SJSA1 (cell line): ENCODE results near the gene BNIP1. TPM values are rescaled to one million over a fixed set of nuclear protein-coding genes. Genes with fewer than 3 reads are reported as not detected.

Source experiments
- DNase-seq, 2 experiments: peaks; one replicate each; pipeline ENCODE4 v3.0.0-alpha.2; 2015 to 2020; ENCODE audit warnings: low spot score in 2 of 2, low read depth in 1 of 2
- H3K27ac ChIP-seq: fragments of 250-450 bp; sonication (Bioruptor Pico); 2 replicates; pipeline ENCODE4 v1.5.1; 2020; ENCODE audit warnings: mild to moderate bottlenecking, moderate library complexity
- H3K27me3 ChIP-seq: fragments of 250-450 bp; sonication (Bioruptor Pico); replicated peaks from 2 replicates; pipeline ENCODE4 v1.5.1; 2020; ENCODE audit warnings: mild to moderate bottlenecking, moderate library complexity
- H3K36me3 ChIP-seq: fragments of 250-450 bp; sonication (Bioruptor Pico); 2 replicates; pipeline ENCODE4 v1.5.1; 2020; ENCODE audit warnings: mild to moderate bottlenecking
- H3K4me1 ChIP-seq: fragments of 250-450 bp; sonication (Bioruptor Pico); replicated peaks from 2 replicates; pipeline ENCODE4 v1.6.1; 2021; ENCODE audit warnings: mild to moderate bottlenecking
- H3K4me3 ChIP-seq: fragments of 250-450 bp; sonication (Bioruptor Pico); 2 replicates; pipeline ENCODE4 v1.5.1; 2020; ENCODE audit warnings: mild to moderate bottlenecking
- H3K9me3 ChIP-seq: fragments of 250-450 bp; sonication (Bioruptor Pico); replicated peaks from 2 replicates; pipeline ENCODE4 v1.5.1; 2020; ENCODE audit warnings: mild to moderate bottlenecking
- total RNA-seq: library from RNA; depleted of rRNA; stranded (reverse); fragments of >200 nt; shearing (Covaris generic); gene quantifications from 2 replicates; pipeline ENCODE4 v1.2.3, GENCODE V29; 2014

The BNIP1 gene
- total RNA-seq, 1 experiment from 2014 or later = 34.6 TPM

GRCh38 chr5:173187054-173187743 lies 42.9 kb downstream of the BNIP1 start:
- no peaks in the 10 kb centered on the region for H3K4me1 ChIP-seq

GRCh38 chr5:173188280-173188679 lies 43.9 kb downstream of the BNIP1 start:
- H3K9me3 ChIP-seq = no peaks in the 10 kb centered on the region
- DNase-seq = no peak
- H3K4me3 ChIP-seq = no peak overlapping the region
- no peak overlapping the region for H3K27ac ChIP-seq
- H3K36me3 ChIP-seq = no peaks in the 10 kb centered on the region
- H3K4me1 ChIP-seq = no peaks in the 10 kb centered on the region
- peaks cover 4% of the 10 kb centered on the region; the same call in 1 of the 2 replicates for H3K27me3 ChIP-seq

More at GRCh38 chr5:173187054-173187743, 42.9 kb downstream of the BNIP1 start:
- Histone ChIP-seq H3K27ac (no peak overlapping the region), H3K27me3 (peaks cover 3% of the 10 kb centered on the region; the same call in 1 of the 2 replicates), H3K36me3 (no peaks in the 10 kb centered on the region), H3K4me3 (no peak overlapping the region), H3K9me3 (no peaks in the 10 kb centered on the region)
- DNase-seq = no peak

GRCh38 chr5:173191015-173191414 lies 46.7 kb downstream of the BNIP1 start:
- H3K36me3 ChIP-seq = no peaks in the 10 kb centered on the region
- peaks cover 6% of the 10 kb centered on the region; the same call in 1 of the 2 replicates for H3K27me3 ChIP-seq
- no peaks in the 10 kb centered on the region for H3K4me1 ChIP-seq
- DNase-seq = no peak
- H3K9me3 ChIP-seq = no peaks in the 10 kb centered on the region
- H3K27ac ChIP-seq = no peak overlapping the region
- H3K4me3 ChIP-seq = no peak overlapping the region

- no peaks in the 10 kb centered on the region for H3K9me3 ChIP-seq
Observed at GRCh38 chr5:173191561-173191960, 47.2 kb downstream of the BNIP1 start.

GRCh38 chr5:173192561-173192960 lies 48.2 kb downstream of the BNIP1 start:
- no peak overlapping the region for H3K27ac ChIP-seq
- H3K36me3 ChIP-seq = no peaks in the 10 kb centered on the region
- no peak overlapping the region for H3K4me3 ChIP-seq
- H3K4me1 ChIP-seq = no peaks in the 10 kb centered on the region
- no peaks in the 10 kb centered on the region for H3K9me3 ChIP-seq
- DNase-seq = no peak
- H3K27me3 ChIP-seq = peaks cover 3% of the 10 kb centered on the region; the same call in 1 of the 2 replicates

More at GRCh38 chr5:173191561-173191960, 47.2 kb downstream of the BNIP1 start:
- Histone ChIP-seq H3K27ac (no peak overlapping the region), H3K4me1 (no peaks in the 10 kb centered on the region), H3K36me3 (no peaks in the 10 kb centered on the region), H3K4me3 (no peak overlapping the region), H3K27me3 (peaks cover 5% of the 10 kb centered on the region; the same call in 1 of the 2 replicates)
- DNase-seq = no peak

- H3K27ac ChIP-seq = no peak overlapping the region
- no peak for DNase-seq
- H3K36me3 ChIP-seq = no peaks in the 10 kb centered on the region
- 0 out of 2 replicates have a peak, but pooled peaks cover 3% of the 10 kb centered on the region for H3K27me3 ChIP-seq
- no peaks in the 10 kb centered on the region for H3K9me3 ChIP-seq
- H3K4me1 ChIP-seq = no peaks in the 10 kb centered on the region
- H3K4me3 ChIP-seq = no peak overlapping the region
Observed at GRCh38 chr5:173196133-173196952, 52.0 kb downstream of the BNIP1 start.

- no peaks in the 10 kb centered on the region for H3K36me3 ChIP-seq
- no peak for DNase-seq
- no peak overlapping the region for H3K4me3 ChIP-seq
- H3K27ac ChIP-seq = no peak overlapping the region
- no peaks in the 10 kb centered on the region for H3K9me3 ChIP-seq
- H3K27me3 ChIP-seq = 0 out of 2 replicates have a peak, but pooled peaks cover 3% of the 10 kb centered on the region
- peaks cover 10% of the 10 kb centered on the region for H3K4me1 ChIP-seq
Observed at GRCh38 chr5:173197375-173197891, 53.1 kb downstream of the BNIP1 start.

GRCh38 chr5:173198049-173198448 lies 53.7 kb downstream of the BNIP1 start:
- H3K9me3 ChIP-seq = no peaks in the 10 kb centered on the region
- H3K27me3 ChIP-seq = 0 out of 2 replicates have a peak, but pooled peaks cover 3% of the 10 kb centered on the region
- no peak for DNase-seq
- H3K4me1 ChIP-seq = peaks cover 12% of the 10 kb centered on the region
- H3K27ac ChIP-seq = no peak overlapping the region
- no peaks in the 10 kb centered on the region for H3K36me3 ChIP-seq
- no peak overlapping the region for H3K4me3 ChIP-seq

GRCh38 chr5:173200356-173200755 lies 56.0 kb downstream of the BNIP1 start:
- DNase-seq = no peak
- Histone ChIP-seq H3K36me3 (no peaks in the 10 kb centered on the region), H3K9me3 (0 out of 2 replicates have a peak, but pooled peaks cover 3% of the 10 kb centered on the region), H3K4me1 (peaks cover 12% of the 10 kb centered on the region), H3K27ac (no peak overlapping the region), H3K27me3 (peaks cover 6% of the 10 kb centered on the region; the same call in 1 of the 2 replicates), H3K4me3 (no peak overlapping the region)

GRCh38 chr5:173201636-173202265 lies 57.4 kb downstream of the BNIP1 start:
- peak; percentile 60 to 74 for DNase-seq
- 0 out of 2 replicates have a peak, but pooled peaks cover 3% of the 10 kb centered on the region for H3K9me3 ChIP-seq
- no peak overlapping the region for H3K4me3 ChIP-seq
- peaks cover 12% of the 10 kb centered on the region for H3K4me1 ChIP-seq
- H3K36me3 ChIP-seq = no peaks in the 10 kb centered on the region
- peaks cover 6% of the 10 kb centered on the region; the same call in 1 of the 2 replicates for H3K27me3 ChIP-seq
- no peak overlapping the region for H3K27ac ChIP-seq

- H3K4me3 ChIP-seq = no peak overlapping the region
- H3K36me3 ChIP-seq = no peaks in the 10 kb centered on the region
- DNase-seq = no peak
- peaks cover 6% of the 10 kb centered on the region for H3K27me3 ChIP-seq
- H3K9me3 ChIP-seq = 0 out of 2 replicates have a peak, but pooled peaks cover 3% of the 10 kb centered on the region
- no peak overlapping the region for H3K27ac ChIP-seq
- H3K4me1 ChIP-seq = peaks cover 12% of the 10 kb centered on the region
Observed at GRCh38 chr5:173202266-173202875, 58.0 kb downstream of the BNIP1 start.

- no peak overlapping the region for H3K4me3 ChIP-seq
- peaks cover 9% of the 10 kb centered on the region for H3K27me3 ChIP-seq
- no peak overlapping the region for H3K27ac ChIP-seq
- H3K9me3 ChIP-seq = 0 out of 2 replicates have a peak, but pooled peaks cover 3% of the 10 kb centered on the region
- no peaks in the 10 kb centered on the region for H3K36me3 ChIP-seq
- H3K4me1 ChIP-seq = peaks cover 12% of the 10 kb centered on the region
- peak in 1 of 2 experiments; percentile 14 for DNase-seq
Observed at GRCh38 chr5:173204185-173204979, 60.1 kb downstream of the BNIP1 start.
